Measurements from ENCODE around the gene LRRN4.

DNA sequence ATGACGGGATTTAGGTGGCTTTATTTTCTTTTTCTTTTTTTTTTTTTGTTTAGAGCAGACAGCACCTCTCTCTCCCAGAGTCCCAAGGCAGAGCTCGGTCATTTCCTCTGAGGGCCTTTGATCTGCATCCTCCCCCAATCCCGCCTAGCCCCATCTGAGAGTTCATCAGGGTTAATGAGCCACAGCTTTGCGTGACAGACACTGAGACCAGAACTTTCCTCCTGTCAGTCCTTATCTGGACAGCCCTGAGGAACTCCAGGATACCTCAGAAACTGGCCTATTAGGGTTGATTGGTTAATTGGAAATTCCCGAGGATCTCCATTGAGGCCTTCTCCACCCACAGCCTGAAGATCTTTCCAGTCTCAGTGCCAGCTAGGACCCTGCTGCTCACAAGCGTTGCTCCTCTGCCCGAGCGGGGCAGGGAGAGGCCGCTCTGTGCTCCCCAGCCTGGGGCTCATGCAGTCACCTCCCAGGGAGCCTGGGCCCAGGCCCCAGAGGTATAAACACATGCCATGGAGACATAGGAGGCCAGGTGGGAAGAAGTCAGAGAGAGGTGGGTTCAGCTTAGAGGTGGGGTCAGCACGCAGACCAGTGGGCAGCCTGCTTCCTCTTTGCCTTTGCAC is 1.4 kb upstream of the LRRN4 start:
- TF ChIP-seq POLR2A (IDR thresholded peaks at IDR 0.05) = no peak
- TF ChIP-seq, protein P1, sequence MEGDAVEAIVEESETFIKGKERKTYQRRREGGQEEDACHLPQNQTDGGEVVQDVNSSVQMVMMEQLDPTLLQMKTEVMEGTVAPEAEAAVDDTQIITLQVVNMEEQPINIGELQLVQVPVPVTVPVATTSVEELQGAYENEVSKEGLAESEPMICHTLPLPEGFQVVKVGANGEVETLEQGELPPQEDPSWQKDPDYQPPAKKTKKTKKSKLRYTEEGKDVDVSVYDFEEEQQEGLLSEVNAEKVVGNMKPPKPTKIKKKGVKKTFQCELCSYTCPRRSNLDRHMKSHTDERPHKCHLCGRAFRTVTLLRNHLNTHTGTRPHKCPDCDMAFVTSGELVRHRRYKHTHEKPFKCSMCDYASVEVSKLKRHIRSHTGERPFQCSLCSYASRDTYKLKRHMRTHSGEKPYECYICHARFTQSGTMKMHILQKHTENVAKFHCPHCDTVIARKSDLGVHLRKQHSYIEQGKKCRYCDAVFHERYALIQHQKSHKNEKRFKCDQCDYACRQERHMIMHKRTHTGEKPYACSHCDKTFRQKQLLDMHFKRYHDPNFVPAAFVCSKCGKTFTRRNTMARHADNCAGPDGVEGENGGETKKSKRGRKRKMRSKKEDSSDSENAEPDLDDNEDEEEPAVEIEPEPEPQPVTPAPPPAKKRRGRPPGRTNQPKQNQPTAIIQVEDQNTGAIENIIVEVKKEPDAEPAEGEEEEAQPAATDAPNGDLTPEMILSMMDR (IDR thresholded peaks at IDR 0.05 in 4 of 5, conservative IDR thresholded peaks at IDR 0.05 in 1 of 5) = no peak

All from gastrocnemius medialis (tissue), 4 donors.